ENCODE results near the gene IGSF8. TPM values are rescaled to one million over a fixed set of nuclear protein-coding genes. Genes with fewer than 3 reads are reported as not detected.

Gene IGSF8
- 37.2 and 39.4 TPM in 2 replicates for total RNA-seq

- intact Hi-C loops (cut with micrococcal nuclease) = loop anchor here (1.0 to 10.0 kb wide), 8 partner anchors 13 to 1297 kb away; partner anchors contain the start of genes COPA, DCAF8, DUSP23 and NCSTN
Measured at GRCh38 chr1:160097911-160098851, at the start of gene IGSF8. Gene IGSF8, minus strand, starts transcription at chr1:160098619. Its CDS starts 147 bp downstream, at chr1:160098472.

DNA sequence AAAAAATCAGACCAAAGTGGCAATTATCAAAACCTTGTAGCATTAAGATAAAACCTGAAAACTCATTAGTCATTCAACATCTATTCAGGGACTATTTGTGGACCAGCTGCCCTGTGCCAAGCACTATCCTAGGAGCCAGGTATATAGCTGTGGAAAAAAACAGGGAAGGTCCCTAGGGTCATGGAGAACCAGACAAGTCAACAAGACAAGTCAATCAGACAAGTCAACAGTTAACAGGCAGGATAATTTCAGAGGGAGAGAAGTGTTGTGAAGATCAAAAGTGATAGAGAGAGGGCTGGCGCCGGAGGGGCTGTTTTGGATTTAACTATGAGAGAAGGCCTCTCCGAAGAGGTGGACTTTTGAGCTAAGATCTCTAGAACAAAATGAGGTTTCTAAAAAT lies 49.7 kb upstream of the IGSF8 start:
- intact Hi-C loops (cut with micrococcal nuclease) = no loop called here

GRCh38 chr1:160146107-160146506 lies 47.7 kb upstream of the IGSF8 start:
- intact Hi-C loops (cut with micrococcal nuclease) = no loop called here

DNA sequence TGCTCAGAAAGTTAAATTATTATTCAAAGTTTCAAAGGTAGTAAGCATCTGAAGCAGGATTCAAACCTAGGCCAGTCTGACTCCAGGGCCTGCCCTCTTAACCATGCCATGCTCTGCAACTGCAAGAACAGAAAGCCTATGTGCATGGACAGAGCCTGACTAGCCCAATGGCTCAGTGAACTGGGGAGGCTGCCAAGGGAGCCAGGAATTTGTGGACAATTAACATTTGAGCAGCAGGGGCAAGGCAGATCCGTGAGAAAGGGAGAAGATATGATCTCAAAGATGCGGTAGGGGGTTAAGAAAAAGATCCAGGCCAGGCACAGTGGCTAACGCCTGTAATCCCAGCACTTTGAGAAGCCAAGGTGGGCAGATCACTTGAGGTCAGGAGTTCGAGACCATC lies 46.5 kb upstream of the IGSF8 start:
- intact Hi-C loops (cut with micrococcal nuclease) = no loop called here

GRCh38 chr1:160143695-160144094 lies 45.3 kb upstream of the IGSF8 start:
- intact Hi-C loops (cut with micrococcal nuclease) = no loop called here

- intact Hi-C loops (cut with micrococcal nuclease) = no loop called here
Measured at GRCh38 chr1:160139840-160140239, 41.4 kb upstream of the IGSF8 start.

DNA sequence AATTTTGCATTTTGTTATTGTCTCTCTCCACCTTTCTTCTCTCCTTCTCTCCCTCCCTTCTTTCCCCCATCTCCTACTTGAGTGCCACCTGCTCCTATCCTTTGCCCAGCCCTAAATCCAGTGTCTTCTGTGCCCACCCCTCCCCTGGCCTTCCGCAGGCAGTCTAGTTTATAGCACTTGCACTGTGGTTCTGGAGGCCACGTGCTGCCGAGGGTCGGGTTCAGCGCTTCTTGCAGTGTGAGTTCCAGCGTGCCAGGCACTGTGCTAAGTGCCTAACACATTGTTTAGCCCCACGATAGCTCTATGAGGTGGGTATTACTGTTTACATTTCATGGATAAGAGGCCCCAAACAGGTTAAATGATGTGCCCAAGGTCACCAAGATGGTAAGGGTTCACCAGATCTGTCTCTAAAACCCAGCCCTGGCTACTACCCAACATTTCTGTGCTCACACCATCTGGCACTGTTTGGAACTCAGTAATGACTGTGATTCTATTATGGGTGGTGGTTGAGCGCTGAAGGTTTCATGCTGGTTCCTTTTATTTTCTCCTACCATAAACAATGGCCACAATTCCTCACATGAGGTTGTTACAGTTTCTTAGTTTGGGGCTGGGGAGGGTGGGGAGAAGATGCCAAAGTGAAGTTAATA lies 38.9 kb upstream of the IGSF8 start:
- intact Hi-C loops (cut with micrococcal nuclease) = no loop called here

DNA sequence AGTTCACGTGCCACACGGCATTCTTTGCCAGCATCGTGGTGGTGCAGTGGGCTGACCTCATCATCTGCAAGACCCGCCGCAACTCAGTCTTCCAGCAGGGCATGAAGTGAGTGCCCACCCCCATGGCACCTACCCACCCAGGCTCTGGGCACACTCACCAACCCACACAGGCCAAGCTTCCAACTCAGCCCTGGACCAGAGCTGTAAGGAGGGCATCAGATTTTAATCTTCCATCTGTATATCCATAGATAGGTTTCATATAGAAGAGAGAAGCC lies 38.4 kb upstream of the IGSF8 start:
- intact Hi-C loops (cut with micrococcal nuclease) = no loop called here

- intact Hi-C loops (cut with micrococcal nuclease) = no loop called here
Measured at GRCh38 chr1:160136121-160136925, 37.9 kb upstream of the IGSF8 start.

GRCh38 chr1:160134791-160135572 lies 36.6 kb upstream of the IGSF8 start:
- intact Hi-C loops (cut with micrococcal nuclease) = no loop called here

GRCh38 chr1:160133990-160134770 lies 35.8 kb upstream of the IGSF8 start:
- intact Hi-C loops (cut with micrococcal nuclease) = no loop called here

DNA sequence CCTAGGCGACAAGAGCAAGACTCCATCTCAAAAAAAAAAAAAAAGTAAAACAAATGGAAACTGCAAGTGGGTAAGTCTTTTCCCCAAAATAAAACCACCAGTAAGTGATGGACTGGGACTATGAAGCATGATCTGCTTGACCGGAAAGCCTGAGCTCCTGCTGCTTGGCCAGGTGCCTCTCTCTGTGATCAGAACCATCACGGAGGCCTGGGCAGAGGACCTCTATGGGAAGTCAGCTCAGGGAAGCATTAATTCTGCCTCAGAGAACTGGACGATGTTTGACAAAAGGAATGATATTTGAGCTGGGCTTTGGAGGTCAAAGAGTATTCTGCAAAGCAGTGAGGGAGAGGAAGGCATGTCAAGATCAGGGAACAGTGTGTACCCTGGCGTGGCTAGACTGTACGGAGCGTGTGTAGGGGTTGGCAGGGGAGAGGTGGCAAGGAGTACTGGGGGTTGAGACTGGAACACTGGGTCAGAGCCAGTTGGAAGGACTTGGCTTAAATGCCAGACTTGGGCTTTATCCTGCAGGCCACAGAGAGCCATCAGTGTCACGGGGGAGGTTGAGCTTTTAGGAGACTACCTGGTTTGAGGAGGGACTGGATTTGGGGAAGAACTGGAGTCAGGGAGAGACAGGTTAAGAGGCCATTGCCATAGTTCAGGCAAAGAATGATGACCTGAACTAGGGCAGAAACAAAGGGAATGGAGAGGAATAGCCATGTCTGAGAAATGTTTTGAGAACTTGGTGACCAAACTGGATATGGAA lies 33.6 kb upstream of the IGSF8 start:
- intact Hi-C loops (cut with micrococcal nuclease) = no loop called here

DNA sequence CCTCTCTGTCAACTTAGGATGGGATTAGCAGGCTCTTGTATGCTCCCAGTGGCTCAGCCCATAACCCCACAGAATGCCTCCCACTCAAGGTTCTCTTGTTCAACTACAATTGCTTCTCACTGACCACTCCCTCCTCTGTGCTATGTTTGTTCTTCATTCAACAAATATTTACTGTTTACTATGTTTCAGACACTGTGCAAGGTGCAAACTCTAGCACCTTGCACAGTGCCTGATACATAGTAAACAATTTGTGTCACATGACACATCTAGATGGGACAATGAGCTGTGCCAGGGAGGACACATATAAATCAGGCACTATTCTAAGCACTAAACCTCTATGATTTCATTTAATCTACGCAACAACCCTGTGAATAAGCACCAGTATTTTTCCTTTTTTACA lies 32.5 kb upstream of the IGSF8 start:
- intact Hi-C loops (cut with micrococcal nuclease) = no loop called here

GRCh38 chr1:160130486-160130885 lies 32.1 kb upstream of the IGSF8 start:
- intact Hi-C loops (cut with micrococcal nuclease) = no loop called here

- intact Hi-C loops (cut with micrococcal nuclease) = no loop called here
Measured at GRCh38 chr1:160129966-160130365, 31.5 kb upstream of the IGSF8 start.

GRCh38 chr1:160129558-160129957 lies 31.1 kb upstream of the IGSF8 start:
- intact Hi-C loops (cut with micrococcal nuclease) = no loop called here

DNA sequence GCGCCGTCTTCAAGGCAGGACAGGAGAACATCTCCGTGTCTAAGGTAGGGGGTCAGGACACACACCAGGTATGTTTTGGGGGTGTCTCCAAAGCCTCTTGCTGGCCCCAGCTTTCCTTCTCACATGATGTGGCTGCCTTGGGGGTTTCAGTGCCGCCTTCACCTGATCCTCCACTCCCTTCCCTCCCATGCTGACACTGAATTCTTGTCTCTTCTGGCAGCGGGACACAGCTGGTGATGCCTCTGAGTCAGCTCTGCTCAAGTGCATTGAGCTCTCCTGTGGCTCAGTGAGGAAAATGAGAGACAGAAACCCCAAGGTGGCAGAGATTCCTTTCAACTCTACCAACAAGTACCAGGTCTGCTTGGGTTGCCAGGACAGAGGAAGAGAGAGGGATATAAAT lies 30.6 kb upstream of the IGSF8 start:
- intact Hi-C loops (cut with micrococcal nuclease) = no loop called here

DNA sequence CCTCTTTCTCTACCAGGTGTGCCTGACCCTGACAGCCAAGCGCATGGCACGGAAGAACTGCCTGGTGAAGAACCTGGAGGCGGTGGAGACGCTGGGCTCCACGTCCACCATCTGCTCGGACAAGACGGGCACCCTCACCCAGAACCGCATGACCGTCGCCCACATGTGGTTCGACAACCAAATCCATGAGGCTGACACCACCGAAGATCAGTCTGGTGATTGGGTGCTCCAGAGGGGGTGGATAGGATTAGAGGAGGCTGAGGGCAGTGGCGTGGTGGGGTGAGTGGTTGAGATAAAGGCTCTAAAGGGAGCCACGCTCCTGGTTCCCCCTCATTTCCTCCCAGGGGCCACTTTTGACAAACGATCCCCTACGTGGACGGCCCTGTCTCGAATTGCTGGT lies 30.2 kb upstream of the IGSF8 start:
- intact Hi-C loops (cut with micrococcal nuclease) = no loop called here

DNA sequence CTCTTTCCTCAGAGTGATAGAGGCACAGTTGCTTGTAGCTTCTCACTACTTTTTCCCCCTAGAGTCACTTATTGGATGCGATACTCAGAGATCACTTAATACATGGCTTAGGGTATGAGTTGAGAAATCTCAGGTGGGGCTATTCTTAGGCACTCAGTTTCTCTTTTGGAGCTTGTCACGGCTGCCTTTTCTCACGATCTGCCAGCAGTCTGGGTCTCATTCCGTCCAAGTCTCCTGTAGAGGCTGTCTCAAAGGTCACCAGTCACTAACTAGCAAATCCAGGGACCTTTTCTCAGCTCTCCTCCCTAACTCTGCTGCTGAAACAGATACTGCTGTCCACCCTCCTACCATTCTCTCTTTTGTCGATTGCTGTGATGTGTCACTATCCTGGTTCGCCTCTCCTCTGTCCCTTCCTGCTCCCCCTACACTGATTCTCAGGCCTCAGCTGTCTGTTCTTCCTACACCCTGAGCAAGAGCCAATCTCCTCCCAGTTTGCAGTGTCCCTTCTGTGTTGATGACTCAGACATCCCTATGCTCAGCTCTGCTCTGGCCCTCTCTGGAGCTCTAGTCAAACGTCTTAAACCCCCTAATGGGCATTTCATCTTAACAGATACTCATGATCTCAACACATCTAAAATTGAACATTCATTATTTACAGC lies 29.6 kb upstream of the IGSF8 start:
- intact Hi-C loops (cut with micrococcal nuclease) = no loop called here

Data from T-helper 2 cell treated with Interferon-gamma antibody and Interleukin-4, amounts not matched to agents 100 ng/mL and 5 ng/mL, for 36 hours (primary cell).